NB4 (cell line): Measurements from ENCODE around the gene PRKG1.

Experiments used
- DNase-seq: peaks from one replicate; pipeline ENCODE4 v3.0.0; 2010; ENCODE audit warnings: low read depth
- H3K4me3 ChIP-seq: one replicate; pipeline ENCODE4 v1.5.1; 2011; ENCODE audit warnings: mild to moderate bottlenecking, low read depth, low read length, moderate library complexity
- CTCF ChIP-seq: IDR thresholded peaks from one replicate; pipeline ENCODE4 v1.5.1; 2012; ENCODE audit warnings: low read depth, low read length
- MAX ChIP-seq: IDR thresholded peaks from 2 replicates; pipeline ENCODE4 v1.6.1; 2011; ENCODE audit warnings: low read depth, low read length
- MYC ChIP-seq: IDR thresholded peaks from 2 replicates; pipeline ENCODE4 v1.6.1; 2011; ENCODE audit warnings: low read depth, low read length
- POLR2A ChIP-seq: IDR thresholded peaks from 2 replicates; pipeline ENCODE4 v1.6.1; 2011; ENCODE audit warnings: mild to moderate bottlenecking; ENCODE audit not compliant: insufficient read length; ENCODE audit errors: extremely low read depth

The PRKG1 gene

GRCh38 chr10:51488766-51489408 is 414.6 kb downstream of the PRKG1 start:
- no peak for DNase-seq
- H3K4me3 ChIP-seq = no peak overlapping the region
- TF ChIP-seq MAX = no peak
- TF ChIP-seq MYC = no peak
- no peak for TF ChIP-seq POLR2A
- no peak for TF ChIP-seq CTCF

- no peak overlapping the region for H3K4me3 ChIP-seq
- TF ChIP-seq CTCF (no peak), MYC (no peak), POLR2A (no peak), MAX (no peak)
- DNase-seq = no peak
These were observed 424.1 kb downstream of the PRKG1 start for GRCh38 chr10:51498424-51498823.

- no peak overlapping the region for H3K4me3 ChIP-seq
- no peak for TF ChIP-seq MYC
- TF ChIP-seq MAX = no peak
- TF ChIP-seq CTCF = no peak
- TF ChIP-seq POLR2A = no peak
- no peak for DNase-seq
These were observed 427.1 kb downstream of the PRKG1 start for GRCh38 chr10:51501396-51501795.

- TF ChIP-seq MAX (no peak), POLR2A (no peak)
These were observed 427.8 kb downstream of the PRKG1 start for GRCh38 chr10:51502124-51502523.

GRCh38 chr10:51503378-51503777 is 429.1 kb downstream of the PRKG1 start:
- TF ChIP-seq MAX = no peak
- TF ChIP-seq POLR2A = no peak
- no peak for TF ChIP-seq CTCF
- TF ChIP-seq MYC = no peak
- DNase-seq = no peak
- no peak overlapping the region for H3K4me3 ChIP-seq

More at GRCh38 chr10:51502124-51502523, 427.8 kb downstream of the PRKG1 start:
- no peak overlapping the region for H3K4me3 ChIP-seq
- DNase-seq = no peak

GRCh38 chr10:51507476-51507875 is 433.2 kb downstream of the PRKG1 start:
- TF ChIP-seq POLR2A (no peak), MYC (no peak), CTCF (no peak), MAX (no peak)
- no peak overlapping the region for H3K4me3 ChIP-seq
- no peak for DNase-seq
